Nephron progenitor cell (in vitro differentiated cells): Measurements from ENCODE around the gene LMO7.
A peak's percentile ranks its signal among the peaks of the same experiment; 100 is the strongest.

Source experiments
- DNase-seq: peaks from one replicate; pipeline ENCODE4 v3.0.0; 2021
- H3K27ac Mint-ChIP-seq: 2 replicates; pipeline ENCODE4 v1.8.0; 2021; ENCODE audit warnings: mild to moderate bottlenecking, moderate library complexity, mixed read lengths
- H3K27me3 Mint-ChIP-seq: 2 replicates; pipeline ENCODE4 v1.8.0; 2021; ENCODE audit warnings: mild to moderate bottlenecking, low read depth, mixed read lengths; ENCODE audit not compliant: poor library complexity
- H3K36me3 Mint-ChIP-seq: 2 replicates; pipeline ENCODE4 v1.8.0; 2021; ENCODE audit warnings: low read depth, mixed read lengths
- H3K4me1 Mint-ChIP-seq: 2 replicates; pipeline ENCODE4 v1.8.0; 2021; ENCODE audit warnings: mixed read lengths
- H3K4me3 Mint-ChIP-seq: 2 replicates; pipeline ENCODE4 v1.8.0; 2021; ENCODE audit warnings: mild to moderate bottlenecking, moderate library complexity, mixed read lengths
- H3K9me3 Mint-ChIP-seq: 2 replicates; pipeline ENCODE4 v1.8.0; 2021; ENCODE audit warnings: mild to moderate bottlenecking, moderate library complexity, mixed read lengths
- CTCF ChIP-seq: fragments of 200-600 bp; sonication (generic); IDR thresholded peaks from 2 replicates; pipeline ENCODE4 v1.5.0; 2021; ENCODE audit warnings: antibody characterized with exemption

The LMO7 gene

GRCh38 chr13:75749407-75749806, 113.3 kb downstream of the LMO7 start:
- peak; percentile 2 for DNase-seq
- peaks cover 4% of the 10 kb centered on the region for H3K27me3 Mint-ChIP-seq
- no peak overlapping the region for H3K4me3 Mint-ChIP-seq
- peaks cover 13% of the 10 kb centered on the region for H3K9me3 Mint-ChIP-seq
- peaks cover 5% of the 10 kb centered on the region for H3K4me1 Mint-ChIP-seq
- peaks cover 5% of the 10 kb centered on the region for H3K36me3 Mint-ChIP-seq
- peak overlapping the region; percentile 66 for H3K27ac Mint-ChIP-seq
- TF ChIP-seq CTCF, result no peak

GRCh38 chr13:75751350-75751749, 115.2 kb downstream of the LMO7 start:
- peaks cover 5% of the 10 kb centered on the region for H3K9me3 Mint-ChIP-seq
- no peak overlapping the region for H3K4me3 Mint-ChIP-seq
- no peak overlapping the region for H3K27ac Mint-ChIP-seq
- no peak for TF ChIP-seq CTCF
- DNase-seq, result no peak
- peaks cover 5% of the 10 kb centered on the region for H3K4me1 Mint-ChIP-seq
- H3K36me3 Mint-ChIP-seq, result peaks cover 5% of the 10 kb centered on the region
- H3K27me3 Mint-ChIP-seq, result peaks cover 4% of the 10 kb centered on the region

GRCh38 chr13:75752826-75753225, 116.7 kb downstream of the LMO7 start:
- no peak overlapping the region for H3K4me3 Mint-ChIP-seq

GRCh38 chr13:75754936-75755335, 118.8 kb downstream of the LMO7 start:
- TF ChIP-seq CTCF, result no peak
- no peak for DNase-seq
- Mint-ChIP-seq H3K4me1 (no peaks in the 10 kb centered on the region), H3K27ac (no peak overlapping the region), H3K36me3 (peaks cover 5% of the 10 kb centered on the region), H3K9me3 (peaks cover 5% of the 10 kb centered on the region), H3K27me3 (peaks cover 4% of the 10 kb centered on the region), H3K4me3 (no peak overlapping the region)

More at GRCh38 chr13:75752826-75753225, 116.7 kb downstream of the LMO7 start:
- peaks cover 5% of the 10 kb centered on the region for H3K36me3 Mint-ChIP-seq
- H3K9me3 Mint-ChIP-seq, result peaks cover 5% of the 10 kb centered on the region
- H3K4me1 Mint-ChIP-seq, result peaks cover 5% of the 10 kb centered on the region
- H3K27ac Mint-ChIP-seq, result no peak overlapping the region
- H3K27me3 Mint-ChIP-seq, result peaks cover 4% of the 10 kb centered on the region
- TF ChIP-seq CTCF, result no peak
- no peak for DNase-seq

- TF ChIP-seq CTCF, result no peak
- Mint-ChIP-seq H3K9me3 (peaks cover 5% of the 10 kb centered on the region), H3K4me1 (no peaks in the 10 kb centered on the region), H3K4me3 (no peak overlapping the region), H3K27ac (no peak overlapping the region), H3K27me3 (peaks cover 4% of the 10 kb centered on the region), H3K36me3 (peaks cover 5% of the 10 kb centered on the region)
- DNase-seq, result no peak
Observed at GRCh38 chr13:75757336-75757735, 121.2 kb downstream of the LMO7 start.

- no peak for TF ChIP-seq CTCF
- Mint-ChIP-seq H3K9me3 (no peaks in the 10 kb centered on the region), H3K27ac (no peak overlapping the region), H3K27me3 (no peaks in the 10 kb centered on the region), H3K4me1 (no peaks in the 10 kb centered on the region), H3K4me3 (no peak overlapping the region), H3K36me3 (no peaks in the 10 kb centered on the region)
- DNase-seq, result no peak
Observed at GRCh38 chr13:75759531-75759930, 123.4 kb downstream of the LMO7 start.
